ENCODE results near the gene UGT1A9.
"Not testable (repeated sequence)": the region's sequence is repeated elsewhere in the genome, so short reads cannot be mapped to it uniquely, and the experiment has no call there.

DNA sequence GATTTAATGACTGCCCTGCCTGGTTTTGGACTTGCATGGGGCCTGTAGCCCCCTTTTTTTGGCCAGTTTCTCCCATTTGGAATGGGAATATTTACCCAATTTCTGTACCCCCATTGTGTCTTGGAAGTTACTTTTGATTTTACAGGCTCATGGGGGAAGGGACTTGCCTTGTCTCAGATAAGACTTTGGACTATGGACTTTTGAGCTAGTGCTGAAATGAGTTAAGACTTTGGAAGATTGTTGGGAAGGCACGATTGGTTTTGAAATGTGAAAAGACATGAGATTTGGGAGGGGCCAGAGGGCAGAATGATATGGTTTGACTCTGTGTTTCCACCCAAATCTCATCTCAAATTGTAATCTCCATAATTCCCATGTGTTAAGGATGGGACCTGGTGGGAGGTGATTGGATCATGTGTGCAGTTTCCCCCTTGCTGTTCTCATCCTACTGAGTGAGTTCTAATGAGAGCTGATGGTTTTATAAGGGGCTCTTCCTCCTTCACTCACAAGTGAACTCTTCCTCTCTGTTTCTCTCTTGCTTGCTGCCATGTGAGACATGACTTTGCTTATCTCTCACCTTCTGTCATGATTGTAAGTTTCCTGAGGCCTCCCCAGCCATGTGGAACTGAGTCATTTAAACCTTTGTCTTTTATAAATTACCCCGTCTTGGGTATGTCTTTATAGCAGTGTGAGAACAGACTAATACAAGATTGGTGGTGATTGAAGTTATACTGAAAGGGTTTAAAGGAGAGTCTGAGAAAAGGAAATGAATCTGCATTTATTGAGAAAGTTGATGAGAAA lies 79.7 kb downstream of the UGT1A9 start:
- not testable (repeated sequence) for TF ChIP-seq EZH2 (IDR thresholded peaks at IDR 0.05; ENCODE audit: borderline replicate concordance, insufficient read depth, low read length, poor library complexity, severe bottlenecking); RAD21 (conservative IDR thresholded peaks at IDR 0.05); SMC3 (conservative IDR thresholded peaks at IDR 0.05; ENCODE audit: poor library complexity); EP300 (conservative IDR thresholded peaks at IDR 0.05; ENCODE audit: poor library complexity, severe bottlenecking)
- TF ChIP-seq, protein P1, sequence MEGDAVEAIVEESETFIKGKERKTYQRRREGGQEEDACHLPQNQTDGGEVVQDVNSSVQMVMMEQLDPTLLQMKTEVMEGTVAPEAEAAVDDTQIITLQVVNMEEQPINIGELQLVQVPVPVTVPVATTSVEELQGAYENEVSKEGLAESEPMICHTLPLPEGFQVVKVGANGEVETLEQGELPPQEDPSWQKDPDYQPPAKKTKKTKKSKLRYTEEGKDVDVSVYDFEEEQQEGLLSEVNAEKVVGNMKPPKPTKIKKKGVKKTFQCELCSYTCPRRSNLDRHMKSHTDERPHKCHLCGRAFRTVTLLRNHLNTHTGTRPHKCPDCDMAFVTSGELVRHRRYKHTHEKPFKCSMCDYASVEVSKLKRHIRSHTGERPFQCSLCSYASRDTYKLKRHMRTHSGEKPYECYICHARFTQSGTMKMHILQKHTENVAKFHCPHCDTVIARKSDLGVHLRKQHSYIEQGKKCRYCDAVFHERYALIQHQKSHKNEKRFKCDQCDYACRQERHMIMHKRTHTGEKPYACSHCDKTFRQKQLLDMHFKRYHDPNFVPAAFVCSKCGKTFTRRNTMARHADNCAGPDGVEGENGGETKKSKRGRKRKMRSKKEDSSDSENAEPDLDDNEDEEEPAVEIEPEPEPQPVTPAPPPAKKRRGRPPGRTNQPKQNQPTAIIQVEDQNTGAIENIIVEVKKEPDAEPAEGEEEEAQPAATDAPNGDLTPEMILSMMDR (IDR thresholded peaks at IDR 0.05; ENCODE audit: poor library complexity, severe bottlenecking) = not testable (repeated sequence)

Measured in neural cell (in vitro differentiated cells).